HUES64 (cell line): ENCODE results near the gene UBE2E1.
A peak's percentile ranks its signal among the peaks of the same experiment; 100 is the strongest.
"Not testable (repeated sequence)": the region's sequence is repeated elsewhere in the genome, so short reads cannot be mapped to it uniquely, and the experiment has no call there.

ENCODE experiments used
- H3K27ac ChIP-seq: 2 replicates; pipeline ENCODE4 v1.7.0; 2013; ENCODE audit warnings: low read depth, low read length, inconsistent platforms
- H3K27me3 ChIP-seq: 2 replicates; pipeline ENCODE4 v1.6.1; 2013; ENCODE audit warnings: mild to moderate bottlenecking, low read length; ENCODE audit not compliant: insufficient read depth
- H3K36me3 ChIP-seq: 2 replicates; pipeline ENCODE4 v1.6.1; 2013; ENCODE audit warnings: mild to moderate bottlenecking, low read length; ENCODE audit not compliant: insufficient read depth
- H3K4me1 ChIP-seq: 2 replicates; pipeline ENCODE4 v1.6.1; 2013; ENCODE audit warnings: mild to moderate bottlenecking, low read length, moderate library complexity; ENCODE audit not compliant: insufficient read depth
- H3K4me3 ChIP-seq: 2 replicates; pipeline ENCODE4 v1.5.1; 2013; ENCODE audit warnings: mild to moderate bottlenecking, low read length, moderate library complexity
- H3K9ac ChIP-seq: 2 replicates; pipeline ENCODE4 v1.6.1; 2013; ENCODE audit warnings: mild to moderate bottlenecking, low read depth, low read length
- H3K9me3 ChIP-seq: 2 replicates; pipeline ENCODE4 v1.6.1; 2013; ENCODE audit warnings: low read depth, low read length; ENCODE audit not compliant: insufficient read depth
- WGBS: fragments of 150-250, 120-280 bp; methylation state at CpG from one replicate; pipeline ENCODE4 v1.1.7; 2013; ENCODE audit warnings: missing lambda C conversion rate; 5-methylcytosine and 5-hydroxymethylcytosine counted together

The UBE2E1 gene

GRCh38 chr3:23873941-23874340, 68.2 kb downstream of the UBE2E1 start:
- peaks cover 15% of the 10 kb centered on the region for H3K36me3 ChIP-seq
- 83% methylated on average over 2 of the region's 2 CpGs for WGBS

GRCh38 chr3:23874359-23875112, 68.8 kb downstream of the UBE2E1 start:
- WGBS, result 84% methylated on average over 6 of the region's 6 CpGs
- peaks cover 15% of the 10 kb centered on the region for H3K36me3 ChIP-seq

More at GRCh38 chr3:23873941-23874340, 68.2 kb downstream of the UBE2E1 start:
- H3K4me3 ChIP-seq, result no peak overlapping the region
- no peak overlapping the region for H3K9ac ChIP-seq
- H3K4me1 ChIP-seq, result peaks cover 4% of the 10 kb centered on the region; the same call in 1 of the 2 replicates
- H3K9me3 ChIP-seq, result peaks cover 8% of the 10 kb centered on the region
- H3K27me3 ChIP-seq, result no peaks in the 10 kb centered on the region
- H3K27ac ChIP-seq, result no peak overlapping the region

GRCh38 chr3:23875113-23875725, 69.5 kb downstream of the UBE2E1 start:
- Histone ChIP-seq H3K27me3 (no peaks in the 10 kb centered on the region), H3K9ac (no peak overlapping the region), H3K36me3 (peaks cover 12% of the 10 kb centered on the region), H3K27ac (0 out of 2 replicates have a peak overlapping the region, but pooled peaks have one; percentile 25), H3K4me3 (no peak overlapping the region), H3K9me3 (peaks cover 8% of the 10 kb centered on the region), H3K4me1 (peaks cover 4% of the 10 kb centered on the region; the same call in 1 of the 2 replicates)
- WGBS, result 98% methylated on average over 4 of the region's 4 CpGs

More at GRCh38 chr3:23874359-23875112, 68.8 kb downstream of the UBE2E1 start:
- peaks cover 8% of the 10 kb centered on the region for H3K9me3 ChIP-seq
- H3K27me3 ChIP-seq, result no peaks in the 10 kb centered on the region
- peaks cover 4% of the 10 kb centered on the region; the same call in 1 of the 2 replicates for H3K4me1 ChIP-seq
- H3K4me3 ChIP-seq, result no peak overlapping the region
- no peak overlapping the region for H3K27ac ChIP-seq
- H3K9ac ChIP-seq, result no peak overlapping the region

- H3K4me1 ChIP-seq, result peaks cover 4% of the 10 kb centered on the region; the same call in 1 of the 2 replicates
- H3K4me3 ChIP-seq, result no peak overlapping the region
- no peak overlapping the region for H3K9ac ChIP-seq
- peaks cover 12% of the 10 kb centered on the region for H3K36me3 ChIP-seq
- no peaks in the 10 kb centered on the region for H3K27me3 ChIP-seq
- H3K27ac ChIP-seq, result no peak overlapping the region
- H3K9me3 ChIP-seq, result peaks cover 8% of the 10 kb centered on the region
- WGBS, result 90% methylated on average over 2 of the region's 2 CpGs
Measured at GRCh38 chr3:23876923-23877322, 71.2 kb downstream of the UBE2E1 start.

- Histone ChIP-seq H3K27ac (no peak overlapping the region), H3K4me3 (no peak overlapping the region), H3K27me3 (no peaks in the 10 kb centered on the region), H3K9me3 (peaks cover 8% of the 10 kb centered on the region), H3K4me1 (peaks cover 4% of the 10 kb centered on the region; the same call in 1 of the 2 replicates), H3K36me3 (peaks cover 12% of the 10 kb centered on the region), H3K9ac (no peak overlapping the region)
- 90% methylated on average over 5 of the region's 5 CpGs for WGBS
Measured at GRCh38 chr3:23877329-23877980, 71.7 kb downstream of the UBE2E1 start.

- 97% methylated on average over 8 of the region's 8 CpGs for WGBS
- H3K36me3 ChIP-seq, result peaks cover 12% of the 10 kb centered on the region
- no peak overlapping the region for H3K4me3 ChIP-seq
- peaks cover 4% of the 10 kb centered on the region; the same call in 1 of the 2 replicates for H3K4me1 ChIP-seq
- H3K27me3 ChIP-seq, result no peaks in the 10 kb centered on the region
- peaks cover 8% of the 10 kb centered on the region for H3K9me3 ChIP-seq
- H3K9ac ChIP-seq, result no peak overlapping the region
- no peak overlapping the region for H3K27ac ChIP-seq
Measured at GRCh38 chr3:23879485-23879884, 73.7 kb downstream of the UBE2E1 start.

- 93% methylated on average over 4 of the region's 4 CpGs for WGBS
- Histone ChIP-seq H3K36me3 (peaks cover 12% of the 10 kb centered on the region), H3K27me3 (no peaks in the 10 kb centered on the region), H3K9me3 (peaks cover 8% of the 10 kb centered on the region), H3K27ac (no peak overlapping the region), H3K4me3 (no peak overlapping the region), H3K4me1 (no peaks in the 10 kb centered on the region), H3K9ac (no peak overlapping the region)
Measured at GRCh38 chr3:23880703-23881339, 75.1 kb downstream of the UBE2E1 start.

GRCh38 chr3:23881993-23882392, 76.2 kb downstream of the UBE2E1 start:
- H3K27me3 ChIP-seq, H3K9me3 ChIP-seq, H3K9ac ChIP-seq, H3K27ac ChIP-seq, H3K4me1 ChIP-seq, H3K4me3 ChIP-seq: not testable (repeated sequence)
- peaks cover 12% of the 10 kb centered on the region for H3K36me3 ChIP-seq
- WGBS, result 98% methylated on average over 4 of the region's 4 CpGs

- H3K4me1 ChIP-seq, result no peaks in the 10 kb centered on the region
- no peak overlapping the region for H3K4me3 ChIP-seq
- H3K27me3 ChIP-seq, result no peaks in the 10 kb centered on the region
- peaks cover 8% of the 10 kb centered on the region for H3K9me3 ChIP-seq
- no peak overlapping the region for H3K27ac ChIP-seq
- WGBS, result 96% methylated on average over 28 of the region's 28 CpGs
- peaks cover 12% of the 10 kb centered on the region for H3K36me3 ChIP-seq
- H3K9ac ChIP-seq, result no peak overlapping the region
Measured at GRCh38 chr3:23882487-23882918, 76.7 kb downstream of the UBE2E1 start.

GRCh38 chr3:23884481-23884880, 78.7 kb downstream of the UBE2E1 start:
- WGBS, result 95% methylated on average over 2 of the region's 2 CpGs
- H3K36me3 ChIP-seq, result peaks cover 8% of the 10 kb centered on the region
- H3K27ac ChIP-seq, result no peak overlapping the region
- H3K4me1 ChIP-seq, result no peaks in the 10 kb centered on the region
- H3K4me3 ChIP-seq, result no peak overlapping the region
- no peak overlapping the region for H3K9ac ChIP-seq
- no peaks in the 10 kb centered on the region for H3K27me3 ChIP-seq
- H3K9me3 ChIP-seq, result no peaks in the 10 kb centered on the region
